Activated naive CD8-positive, alpha-beta T cell (primary cell): Measurements from ENCODE around the gene ACTC1.
"Not testable (repeated sequence)": the region's sequence is repeated elsewhere in the genome, so short reads cannot be mapped to it uniquely, and the experiment has no call there.

Source experiments
- H3K27ac Mint-ChIP-seq: one replicate; pipeline ENCODE4 v1.8.0; 2021; ENCODE audit warnings: mixed read lengths
- H3K27me3 Mint-ChIP-seq: one replicate; pipeline ENCODE4 v1.8.0; 2021; ENCODE audit warnings: mixed read lengths
- H3K36me3 Mint-ChIP-seq: one replicate; pipeline ENCODE4 v1.8.0; 2021; ENCODE audit warnings: mixed read lengths
- H3K4me1 Mint-ChIP-seq: one replicate; pipeline ENCODE4 v1.8.0; 2021; ENCODE audit warnings: low read depth, mixed read lengths
- H3K4me3 Mint-ChIP-seq: one replicate; pipeline ENCODE4 v1.8.0; 2021; ENCODE audit warnings: mild to moderate bottlenecking, mixed read lengths
- H3K9me3 Mint-ChIP-seq: one replicate; pipeline ENCODE4 v1.8.0; 2021; ENCODE audit warnings: low read depth, mixed read lengths

ACTC1 gene

DNA sequence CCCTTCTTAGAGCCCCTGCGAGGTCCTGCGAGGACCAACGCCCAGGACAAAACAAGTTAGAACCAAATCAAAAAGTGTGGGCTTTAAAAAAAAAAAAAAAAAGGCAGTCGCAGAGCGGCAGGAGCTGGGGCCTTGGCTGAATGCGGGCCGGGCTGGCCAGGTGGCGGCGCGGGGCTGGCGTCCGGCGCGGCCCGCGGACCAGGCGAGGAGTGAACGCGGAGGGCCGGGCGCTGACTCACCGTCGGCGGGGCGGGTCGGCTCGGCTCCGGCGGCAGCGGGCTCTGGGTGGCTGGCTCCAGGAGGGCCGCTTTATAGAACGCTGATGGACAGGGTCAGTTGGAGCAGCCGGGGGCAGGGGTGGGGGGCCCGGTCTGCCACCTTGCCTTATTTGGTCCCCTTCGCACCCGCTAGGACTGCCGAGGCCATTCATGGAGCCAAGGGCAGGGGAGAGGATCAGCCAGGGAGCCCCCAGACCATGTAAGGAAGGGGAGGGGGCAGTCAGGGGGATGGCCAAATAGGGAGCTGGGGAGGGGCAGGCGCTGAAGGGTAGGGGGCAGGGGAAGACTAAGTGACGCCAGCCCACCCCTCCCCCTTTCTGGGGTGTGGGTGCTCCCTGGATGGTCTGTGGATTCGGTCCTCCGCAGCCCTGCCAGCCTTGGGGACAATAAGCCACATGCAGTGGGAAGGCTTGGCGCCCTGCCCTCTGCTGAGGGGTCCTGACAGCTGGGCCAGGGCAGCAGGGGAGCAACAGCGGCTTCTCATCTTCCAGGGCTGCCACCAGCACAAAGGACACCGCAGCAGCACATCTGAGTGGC is at the start of gene ACTC1:
Gene ACTC1, minus strand, starts transcription at position 283 of the 815 bp plus-strand sequence. CDS start 741 bp downstream, outside the sequence.
- peaks cover 32% of the 10 kb centered on the region for H3K27me3 Mint-ChIP-seq

DNA sequence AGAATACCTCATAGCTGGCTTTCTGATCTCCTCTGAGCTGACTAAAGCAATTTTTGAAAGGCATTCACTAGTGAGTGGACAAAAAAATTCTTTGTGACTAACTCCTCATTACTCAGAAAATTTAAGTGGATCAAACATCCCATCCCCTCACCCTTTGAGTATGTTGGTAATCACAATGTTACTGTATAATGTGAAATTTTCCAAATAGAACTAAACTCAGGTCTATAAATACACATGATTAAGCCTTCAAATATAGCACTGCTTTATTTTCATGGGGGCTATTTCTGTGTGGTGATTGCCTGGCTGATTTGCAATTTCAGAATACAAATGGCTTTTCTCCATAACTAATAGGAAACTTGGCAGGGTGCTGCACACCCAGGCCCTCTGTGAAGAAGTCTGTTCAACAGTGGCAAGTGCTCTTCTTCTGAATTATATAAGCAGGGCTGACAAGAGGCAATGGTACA is 45.9 kb upstream of the ACTC1 start:
- Mint-ChIP-seq H3K4me3 (no peak overlapping the region), H3K4me1 (no peaks in the 10 kb centered on the region), H3K36me3 (no peaks in the 10 kb centered on the region), H3K9me3 (no peaks in the 10 kb centered on the region), H3K27me3 (peaks cover 1% of the 10 kb centered on the region), H3K27ac (no peak overlapping the region)

More for the DNA sequence above, at the start of gene ACTC1:
- Mint-ChIP-seq H3K27ac (no peak within 1 kb of the TSS), H3K4me1 (peaks cover 2% of the 10 kb centered on the region), H3K4me3 (no peak within 1 kb of the TSS), H3K9me3 (no peaks in the 10 kb centered on the region), H3K36me3 (no peaks in the 10 kb centered on the region)

DNA sequence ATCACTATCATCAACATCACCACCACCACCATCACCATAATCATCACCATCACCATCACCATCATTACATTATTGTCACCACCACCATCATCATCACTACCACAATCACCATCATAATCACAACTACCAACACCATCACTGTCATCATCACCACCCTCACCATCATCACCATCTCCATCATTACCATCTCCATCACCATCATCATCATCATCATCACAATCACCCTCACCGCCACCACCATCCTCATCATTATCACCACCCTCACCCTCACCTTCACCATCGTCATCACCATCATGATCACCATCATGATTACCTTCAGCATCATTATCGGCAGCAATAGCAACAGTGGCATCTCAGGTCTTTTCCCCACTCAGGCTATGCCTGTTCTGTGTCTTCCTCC is 42.9 kb upstream of the ACTC1 start:
- H3K4me3 Mint-ChIP-seq = no peak overlapping the region
- no peak overlapping the region for H3K27ac Mint-ChIP-seq
- peaks cover 13% of the 10 kb centered on the region for H3K36me3 Mint-ChIP-seq
- H3K9me3 Mint-ChIP-seq = peaks cover 14% of the 10 kb centered on the region
- H3K27me3 Mint-ChIP-seq = peaks cover 12% of the 10 kb centered on the region
- no peaks in the 10 kb centered on the region for H3K4me1 Mint-ChIP-seq

DNA sequence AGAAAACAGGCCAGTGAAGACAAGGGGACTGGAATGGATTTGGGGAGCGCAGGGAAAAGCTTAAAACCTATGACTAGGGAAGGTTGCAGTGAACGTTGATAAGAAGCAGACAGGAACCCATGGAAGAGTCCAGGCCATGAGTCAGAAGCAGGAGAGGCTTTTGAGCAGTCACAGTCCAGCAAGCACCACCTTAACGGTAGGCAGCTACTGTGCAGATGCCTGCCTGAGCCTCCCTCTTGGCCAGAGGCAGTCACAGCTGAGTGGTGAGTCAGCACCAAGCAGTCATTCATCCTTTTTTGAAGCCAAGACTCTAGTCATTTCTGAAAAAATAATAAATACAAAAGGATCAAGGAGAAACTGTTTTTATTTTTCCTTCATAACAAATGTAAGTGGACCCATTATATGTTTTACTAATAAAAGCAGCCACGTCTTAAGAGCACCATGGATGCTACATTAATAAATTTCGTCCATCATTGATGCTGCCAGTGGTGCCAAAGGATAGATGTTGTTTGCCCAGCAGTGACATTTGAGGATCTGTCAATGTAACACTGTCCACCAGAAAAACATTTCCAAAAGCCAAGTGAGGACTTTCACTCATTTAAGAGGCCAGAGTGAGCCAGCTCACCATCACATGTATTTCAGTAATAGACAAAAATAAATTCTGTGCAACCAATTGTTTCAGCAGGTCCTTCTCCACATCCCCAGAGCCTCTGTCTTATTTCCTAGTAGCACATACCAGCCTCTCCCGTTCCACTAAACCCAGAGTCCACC is 42.1 kb upstream of the ACTC1 start:
- Mint-ChIP-seq H3K4me3 (no peak overlapping the region), H3K27ac (no peak overlapping the region), H3K36me3 (peaks cover 13% of the 10 kb centered on the region), H3K4me1 (no peaks in the 10 kb centered on the region), H3K27me3 (peaks cover 12% of the 10 kb centered on the region), H3K9me3 (peaks cover 14% of the 10 kb centered on the region)

DNA sequence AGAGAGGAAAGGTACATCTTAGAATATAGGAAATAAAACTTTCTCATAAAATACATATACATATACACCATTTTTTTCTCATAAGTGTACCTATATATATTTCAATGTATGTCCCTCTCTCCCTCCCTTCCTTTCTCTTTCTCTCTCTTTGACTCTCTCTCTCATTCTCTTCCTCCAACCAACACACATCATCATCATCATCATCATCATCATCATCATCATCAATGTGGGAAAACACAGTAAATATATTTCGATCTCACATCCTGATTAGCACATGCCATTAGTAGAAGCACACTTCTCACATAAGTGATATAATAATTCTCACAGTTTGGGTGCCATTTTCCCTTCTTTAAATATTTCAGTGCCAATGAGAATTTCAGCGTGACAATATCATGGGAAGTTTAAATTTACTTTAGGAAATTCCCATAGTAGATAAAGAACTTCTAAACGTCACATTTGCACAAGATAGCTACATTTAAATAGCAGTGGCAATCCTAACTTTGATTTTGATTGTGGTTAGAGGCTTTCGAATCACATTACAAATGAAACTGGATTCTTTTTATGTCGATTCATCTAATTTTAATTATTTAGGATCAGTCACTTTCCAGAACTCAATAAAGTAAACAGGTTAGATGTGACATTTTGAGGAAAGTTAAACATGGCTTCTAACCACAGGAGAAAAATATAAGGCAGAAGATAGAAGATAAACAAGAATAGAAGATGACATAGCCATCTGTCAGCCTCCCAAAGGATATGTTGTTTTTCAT is 33.0 kb upstream of the ACTC1 start:
- no peak overlapping the region for H3K27ac Mint-ChIP-seq
- H3K9me3 Mint-ChIP-seq = no peaks in the 10 kb centered on the region
- H3K36me3 Mint-ChIP-seq = peaks cover 3% of the 10 kb centered on the region
- H3K4me1 Mint-ChIP-seq = no peaks in the 10 kb centered on the region
- peaks cover 15% of the 10 kb centered on the region for H3K27me3 Mint-ChIP-seq
- no peak overlapping the region for H3K4me3 Mint-ChIP-seq

DNA sequence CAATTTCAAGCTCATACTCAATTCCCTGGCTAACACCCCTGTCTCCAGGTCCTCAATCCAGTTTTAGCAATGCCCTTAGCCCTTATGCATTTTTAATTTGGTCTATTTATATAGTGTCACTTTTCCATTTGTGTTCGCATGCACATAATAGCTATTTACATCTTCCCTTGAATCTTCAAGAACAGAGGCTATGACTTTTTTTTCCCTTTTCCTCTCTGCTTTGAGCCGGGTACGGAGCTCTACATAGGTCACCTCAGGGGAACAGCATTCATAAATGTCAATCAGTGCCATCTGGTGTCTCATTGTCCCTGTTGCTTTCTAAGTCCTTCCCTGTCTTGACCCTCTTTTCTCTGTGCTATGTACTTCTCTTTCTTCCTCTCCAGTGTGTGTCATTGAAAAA is 26.5 kb upstream of the ACTC1 start:
- Mint-ChIP-seq H3K27me3 (peaks cover 29% of the 10 kb centered on the region), H3K4me1 (no peaks in the 10 kb centered on the region), H3K9me3 (no peaks in the 10 kb centered on the region), H3K27ac (no peak overlapping the region), H3K36me3 (no peaks in the 10 kb centered on the region), H3K4me3 (no peak overlapping the region)

DNA sequence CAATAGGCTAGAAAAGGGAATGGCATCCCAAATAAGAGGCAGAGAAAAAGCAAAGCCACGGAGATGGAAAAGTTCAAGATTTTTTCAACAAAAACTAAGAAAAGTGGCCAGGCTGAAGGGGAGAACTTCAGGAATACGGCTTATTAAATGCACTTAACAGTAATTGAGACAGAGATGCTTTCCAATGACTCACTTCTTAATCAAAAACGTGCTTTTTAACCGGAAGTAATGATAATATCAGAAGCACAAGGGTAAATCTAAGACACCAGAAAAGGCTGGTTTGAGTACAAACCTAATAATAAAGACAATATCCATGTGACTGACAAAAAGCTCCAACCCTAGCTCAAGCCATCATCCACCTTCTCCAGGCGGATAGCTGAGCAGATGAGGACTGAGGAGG is 24.8 kb upstream of the ACTC1 start:
- peaks cover 26% of the 10 kb centered on the region for H3K27me3 Mint-ChIP-seq
- no peaks in the 10 kb centered on the region for H3K36me3 Mint-ChIP-seq

DNA sequence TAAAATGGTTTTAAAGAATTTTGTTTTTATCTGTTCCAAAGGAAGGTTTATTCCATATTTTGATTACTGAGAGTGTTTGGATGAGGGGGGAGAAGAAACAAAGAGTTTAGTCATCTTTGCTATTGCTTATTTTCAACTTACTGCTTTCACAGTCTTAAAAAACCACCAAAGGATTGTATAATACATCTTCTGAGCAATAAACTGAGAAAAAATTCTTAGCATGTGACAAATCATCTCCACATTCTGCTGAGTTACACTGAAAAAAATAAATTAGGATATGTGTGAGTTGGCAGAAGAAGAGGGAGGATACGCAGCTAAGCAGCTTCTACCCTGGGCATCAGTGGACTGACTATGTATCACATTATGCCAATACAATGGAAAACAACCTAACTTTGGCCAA is 23.2 kb upstream of the ACTC1 start:
- Mint-ChIP-seq H3K4me1 (no peaks in the 10 kb centered on the region), H3K9me3 (no peaks in the 10 kb centered on the region), H3K4me3 (no peak overlapping the region), H3K27me3 (peaks cover 24% of the 10 kb centered on the region), H3K36me3 (no peaks in the 10 kb centered on the region), H3K27ac (no peak overlapping the region)

More for the DNA sequence above, 24.8 kb upstream of the ACTC1 start:
- Mint-ChIP-seq H3K4me3 (no peak overlapping the region), H3K4me1 (no peaks in the 10 kb centered on the region), H3K27ac (no peak overlapping the region), H3K9me3 (no peaks in the 10 kb centered on the region)

DNA sequence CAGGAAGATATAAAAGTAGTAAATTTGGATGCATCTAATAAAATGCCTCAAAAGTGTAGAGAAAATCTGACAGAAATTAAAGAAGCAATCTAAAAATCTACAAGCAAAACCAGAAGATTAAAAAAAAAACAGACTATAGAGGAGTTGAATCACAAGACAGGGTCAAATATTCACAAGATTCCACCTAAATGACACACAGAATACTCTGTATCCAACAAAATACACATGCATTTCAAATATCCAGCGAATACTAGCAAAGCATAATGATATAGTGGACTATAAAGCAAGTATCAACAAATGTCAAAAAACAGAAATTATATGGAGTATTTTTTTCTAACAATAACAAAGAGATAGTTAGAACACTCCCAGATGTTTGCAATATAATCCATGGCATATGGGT is 20.5 kb upstream of the ACTC1 start:
- Mint-ChIP-seq H3K9me3 (no peaks in the 10 kb centered on the region), H3K27me3 (peaks cover 18% of the 10 kb centered on the region), H3K36me3 (no peaks in the 10 kb centered on the region), H3K4me3 (no peak overlapping the region), H3K27ac (no peak overlapping the region), H3K4me1 (no peaks in the 10 kb centered on the region)

DNA sequence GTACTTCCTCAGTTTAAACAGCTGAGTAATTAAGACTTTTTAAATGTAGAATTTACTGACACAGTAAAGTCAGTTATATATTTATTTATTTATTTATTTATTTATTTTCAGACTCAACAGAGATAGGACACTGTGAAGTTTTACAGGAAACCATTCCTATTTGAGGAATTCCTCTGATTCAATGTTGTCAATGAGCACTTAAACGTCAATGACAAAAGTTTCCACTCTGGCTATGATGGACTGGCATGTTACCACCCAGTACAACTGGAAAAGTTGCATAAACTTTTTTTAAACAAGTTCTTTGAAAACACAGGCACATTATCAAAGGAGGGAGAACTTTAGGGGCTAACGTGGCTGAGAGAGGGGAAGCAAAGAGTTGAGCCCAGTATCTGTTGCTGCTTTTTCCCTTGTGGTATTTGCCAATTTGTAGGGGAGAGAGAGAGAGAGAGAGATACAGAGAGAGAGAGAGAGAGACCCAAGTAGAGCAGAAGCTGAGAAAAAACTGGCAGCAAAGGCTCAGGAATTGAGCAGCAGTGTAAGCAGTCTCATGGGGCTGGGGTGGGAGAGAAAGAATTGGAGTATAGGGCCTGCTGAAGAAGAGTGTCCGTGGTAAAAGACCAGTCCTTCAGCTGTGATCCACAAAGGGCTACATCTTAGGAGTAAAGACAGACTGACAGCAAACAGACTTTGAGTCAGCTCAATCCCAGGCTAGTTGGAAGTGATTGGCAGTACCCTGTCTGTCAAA is 18.3 kb upstream of the ACTC1 start:
- Mint-ChIP-seq H3K27me3 (peaks cover 16% of the 10 kb centered on the region), H3K36me3 (no peaks in the 10 kb centered on the region), H3K4me3 (no peak overlapping the region), H3K9me3 (no peaks in the 10 kb centered on the region), H3K4me1 (no peaks in the 10 kb centered on the region), H3K27ac (no peak overlapping the region)

DNA sequence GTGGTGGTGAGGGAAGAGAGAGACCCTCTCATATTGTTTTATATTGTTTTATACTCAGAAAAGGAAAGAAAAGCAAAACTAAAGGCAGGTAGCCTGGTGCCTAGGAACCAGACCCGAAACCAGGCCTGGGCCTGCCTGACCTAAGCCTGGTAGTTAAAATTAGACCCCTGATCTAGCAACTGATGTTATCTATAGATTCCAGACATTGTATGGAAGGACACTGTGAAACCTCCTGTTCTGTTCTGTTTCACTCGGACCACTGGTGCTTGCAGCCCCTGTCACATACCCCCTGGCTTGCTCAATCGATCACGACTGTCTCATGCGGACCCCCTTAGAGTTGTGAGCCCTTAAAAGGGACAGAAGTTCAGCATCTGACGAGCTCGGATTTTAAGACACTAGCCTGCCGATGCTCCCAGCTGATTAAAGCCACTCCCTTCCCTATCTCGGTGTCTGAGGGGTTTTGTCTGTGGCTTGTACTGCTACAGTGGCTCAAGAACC is 17.6 kb upstream of the ACTC1 start:
- H3K4me1 Mint-ChIP-seq, H3K36me3 Mint-ChIP-seq, H3K9me3 Mint-ChIP-seq, H3K27ac Mint-ChIP-seq, H3K4me3 Mint-ChIP-seq: not testable (repeated sequence)
- peaks cover 14% of the 10 kb centered on the region for H3K27me3 Mint-ChIP-seq

DNA sequence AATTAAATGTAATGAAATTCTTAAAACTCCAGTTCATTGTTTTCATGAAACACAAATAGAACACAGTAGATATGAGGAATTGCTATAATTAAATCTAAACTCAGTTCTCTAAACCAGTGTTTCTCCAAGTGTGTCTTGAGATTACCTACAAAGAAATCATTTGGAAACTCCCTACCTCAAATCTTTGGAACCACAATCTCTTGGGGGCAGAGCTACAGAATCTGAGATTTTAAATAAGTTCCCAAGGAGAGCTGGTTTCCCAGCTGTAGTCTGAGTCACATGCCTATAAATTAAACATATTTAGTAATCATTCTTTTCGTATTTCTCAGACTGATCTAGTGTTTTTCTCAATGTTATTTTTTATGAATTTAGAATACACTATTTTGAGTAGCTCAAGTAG is 17.0 kb upstream of the ACTC1 start:
- H3K36me3 Mint-ChIP-seq = no peaks in the 10 kb centered on the region
- peaks cover 14% of the 10 kb centered on the region for H3K27me3 Mint-ChIP-seq
- no peak overlapping the region for H3K27ac Mint-ChIP-seq
- H3K4me1 Mint-ChIP-seq = no peaks in the 10 kb centered on the region
- H3K9me3 Mint-ChIP-seq = no peaks in the 10 kb centered on the region
- no peak overlapping the region for H3K4me3 Mint-ChIP-seq

DNA sequence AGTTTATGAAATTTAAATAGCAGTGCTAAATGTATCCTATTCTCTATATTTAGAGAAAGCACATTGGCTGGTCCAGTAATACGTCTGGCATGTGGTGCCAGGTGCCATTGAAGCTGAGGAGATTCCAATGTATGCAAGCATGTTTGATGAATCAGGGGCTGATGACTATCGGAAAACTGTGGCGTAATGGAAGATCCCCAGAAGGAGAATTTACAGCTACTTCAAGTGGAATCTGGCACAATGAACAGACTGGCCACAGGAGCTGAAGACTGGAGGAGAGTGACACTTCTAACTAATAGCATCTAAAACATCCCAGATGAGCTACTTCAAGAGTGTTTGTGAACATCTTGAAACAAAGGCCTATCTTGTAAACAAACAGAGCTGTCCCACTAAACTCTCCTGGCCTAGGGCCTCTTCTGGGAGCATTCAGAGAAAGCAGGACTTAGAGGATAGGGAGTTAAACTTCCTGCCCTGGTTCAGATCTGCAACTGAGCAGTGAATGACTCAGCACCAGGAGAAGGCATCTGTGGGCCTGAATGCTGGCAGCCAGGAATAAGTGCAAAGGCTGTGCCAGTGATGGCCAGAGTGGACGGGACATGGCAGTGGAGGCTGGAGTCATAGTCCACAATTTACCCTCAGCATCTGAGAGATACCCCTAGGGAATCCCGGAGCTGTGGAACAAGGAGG is 15.2 kb upstream of the ACTC1 start:
- no peak overlapping the region for H3K27ac Mint-ChIP-seq
- H3K27me3 Mint-ChIP-seq = peaks cover 19% of the 10 kb centered on the region
- no peak overlapping the region for H3K4me3 Mint-ChIP-seq
- H3K4me1 Mint-ChIP-seq = no peaks in the 10 kb centered on the region
- H3K36me3 Mint-ChIP-seq = no peaks in the 10 kb centered on the region
- peaks cover 4% of the 10 kb centered on the region for H3K9me3 Mint-ChIP-seq

DNA sequence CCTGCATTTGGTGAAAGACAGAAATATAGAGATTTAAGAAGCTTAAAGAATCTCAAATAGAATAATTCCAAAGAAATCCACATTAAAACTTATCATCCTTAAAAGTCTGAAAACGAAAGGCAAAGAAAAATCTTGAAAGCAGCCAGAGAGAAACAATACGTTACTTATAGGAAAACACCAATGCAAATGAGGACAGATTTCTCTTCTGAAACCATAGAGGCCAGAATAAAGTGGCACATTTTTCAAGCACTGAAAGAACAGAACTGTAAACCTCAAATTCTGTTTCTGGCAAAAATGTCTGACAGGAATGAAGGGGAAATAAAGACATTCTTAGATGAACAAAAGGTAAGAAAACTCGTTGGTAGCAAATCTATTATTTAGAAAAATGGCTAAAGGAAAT is 13.8 kb upstream of the ACTC1 start:
- no peak overlapping the region for H3K27ac Mint-ChIP-seq
- H3K4me3 Mint-ChIP-seq = no peak overlapping the region
- H3K4me1 Mint-ChIP-seq = no peaks in the 10 kb centered on the region
- peaks cover 22% of the 10 kb centered on the region for H3K27me3 Mint-ChIP-seq
- no peaks in the 10 kb centered on the region for H3K36me3 Mint-ChIP-seq
- H3K9me3 Mint-ChIP-seq = peaks cover 4% of the 10 kb centered on the region
